Endodermal cell (in vitro differentiated cells): Measurements from ENCODE around the gene HNRNPL. TPM values are rescaled to one million over a fixed set of nuclear protein-coding genes. Genes with fewer than 3 reads are reported as not detected.

ENCODE experiments used
- DNase-seq: peaks from one replicate; pipeline ENCODE4 v3.0.0-alpha.2; 2017
- H3K27ac ChIP-seq: 2 replicates; pipeline ENCODE4 v1.5.1; 2013; ENCODE audit warnings: mild to moderate bottlenecking, low read depth, low read length, moderate library complexity
- H3K27me3 ChIP-seq: 2 replicates; pipeline ENCODE4 v1.6.1; 2013; ENCODE audit warnings: mild to moderate bottlenecking, low read length, moderate library complexity; ENCODE audit not compliant: insufficient read depth, control insufficient read depth, poor library complexity, severe bottlenecking
- H3K36me3 ChIP-seq: 2 replicates; pipeline ENCODE4 v1.7.0; 2013; ENCODE audit warnings: mild to moderate bottlenecking, low read length, moderate library complexity; ENCODE audit not compliant: control insufficient read depth, insufficient read depth
- H3K4me1 ChIP-seq: one replicate; pipeline ENCODE4 v1.7.0; 2013; ENCODE audit warnings: low read length; ENCODE audit not compliant: control insufficient read depth, insufficient read depth
- H3K4me3 ChIP-seq: 2 replicates; pipeline ENCODE4 v1.5.1; 2013; ENCODE audit warnings: mild to moderate bottlenecking, low read length, moderate library complexity
- H3K9ac ChIP-seq: 2 replicates; pipeline ENCODE4 v1.6.1; 2013; ENCODE audit warnings: mild to moderate bottlenecking, low read length, moderate library complexity; ENCODE audit not compliant: poor library complexity, severe bottlenecking; ENCODE audit errors: extremely low read depth
- H3K9me3 ChIP-seq: 2 replicates; pipeline ENCODE4 v1.6.1; 2013; ENCODE audit warnings: mild to moderate bottlenecking, low read length, moderate library complexity; ENCODE audit not compliant: control insufficient read depth
- H3K27ac Mint-ChIP-seq: 2 replicates; pipeline ENCODE4 v1.8.0; 2020; ENCODE audit warnings: mixed read lengths
- H3K27me3 Mint-ChIP-seq: 2 replicates; pipeline ENCODE4 v1.8.0; 2021; ENCODE audit warnings: mild to moderate bottlenecking, mixed read lengths; ENCODE audit not compliant: insufficient read depth
- H3K36me3 Mint-ChIP-seq: 2 replicates; pipeline ENCODE4 v1.8.0; 2020; ENCODE audit warnings: low read depth, mixed read lengths
- H3K4me1 Mint-ChIP-seq: 2 replicates; pipeline ENCODE4 v1.8.0; 2020; ENCODE audit warnings: mixed read lengths
- H3K4me3 Mint-ChIP-seq: 2 replicates; pipeline ENCODE4 v1.8.0; 2020; ENCODE audit warnings: mild to moderate bottlenecking, moderate library complexity, mixed read lengths
- H3K9me3 Mint-ChIP-seq: 2 replicates; pipeline ENCODE4 v1.8.0; 2020; ENCODE audit warnings: mild to moderate bottlenecking, mixed read lengths
- CTCF ChIP-seq: fragments of 200-600 bp; sonication (generic); conservative IDR thresholded peaks from 2 replicates; pipeline ENCODE4 v1.5.0; 2021; ENCODE audit warnings: antibody characterized with exemption, mild to moderate bottlenecking
- WGBS, 2 experiments: methylation state at CpG; one replicate each; pipeline versions ENCODE4 v1.1.5 to v1.1.7; 2013; ENCODE audit warnings: missing lambda C conversion rate in 2 of 2, mixed read lengths in 1 of 2; ENCODE audit not compliant: insufficient coverage in 1 of 2, insufficient read length in 1 of 2; 5-methylcytosine and 5-hydroxymethylcytosine counted together
- total RNA-seq, 2 donors: library from RNA; stranded (reverse); fragmentation: NEBNext Ultra II Directional in 1 of 2; extraction: Animal tissue kit (Norgen Biotek cat#: 25700) in 1 of 2; gene quantifications; 2 replicates in 1 of 2; 3 replicates in 1 of 2; pipeline ENCODE4 v1.2.1, GENCODE V29; 2021

Gene HNRNPL
- total RNA-seq, 2 donors from 2014 or later, result 607 to 646 TPM

- no peak for TF ChIP-seq CTCF
- Histone ChIP-seq H3K4me1 (no peaks in the 10 kb centered on the region), H3K9me3 (no peaks in the 10 kb centered on the region), H3K27ac (no peak overlapping the region), H3K9ac (no peak overlapping the region), H3K36me3 (no peaks in the 10 kb centered on the region), H3K4me3 (no peak overlapping the region), H3K27me3 (no peaks in the 10 kb centered on the region)
- Mint-ChIP-seq H3K4me3 (no peak overlapping the region), H3K9me3 (peaks cover 13% of the 10 kb centered on the region), H3K4me1 (peaks cover 5% of the 10 kb centered on the region), H3K27ac (no peak overlapping the region), H3K36me3 (no peaks in the 10 kb centered on the region), H3K27me3 (no peaks in the 10 kb centered on the region)
- 0 to 50% methylated on average over 1 to 2 of the region's 2 CpGs for WGBS, 2 experiments
- no peak for DNase-seq
Observed at GRCh38 chr19:38796154-38796553, 53.6 kb downstream of the HNRNPL start.

- H3K4me3 ChIP-seq, result no peak overlapping the region
Observed at GRCh38 chr19:38795549-38795948, 54.2 kb downstream of the HNRNPL start.

GRCh38 chr19:38793671-38794070 is 56.1 kb downstream of the HNRNPL start:
- Mint-ChIP-seq H3K27ac (no peak overlapping the region), H3K27me3 (no peaks in the 10 kb centered on the region), H3K36me3 (no peaks in the 10 kb centered on the region), H3K9me3 (peaks cover 9% of the 10 kb centered on the region), H3K4me3 (no peak overlapping the region), H3K4me1 (peaks cover 6% of the 10 kb centered on the region)
- Histone ChIP-seq H3K27me3 (no peaks in the 10 kb centered on the region), H3K36me3 (no peaks in the 10 kb centered on the region), H3K9ac (no peak overlapping the region), H3K9me3 (no peaks in the 10 kb centered on the region), H3K27ac (no peak overlapping the region), H3K4me3 (no peak overlapping the region), H3K4me1 (no peaks in the 10 kb centered on the region)
- TF ChIP-seq CTCF, result no peak
- WGBS, 2 experiments, result 86 to 97% methylated on average over 3 to 5 of the region's 5 CpGs
- no peak for DNase-seq

More at GRCh38 chr19:38795549-38795948, 54.2 kb downstream of the HNRNPL start:
- no peaks in the 10 kb centered on the region for H3K36me3 ChIP-seq
- H3K9me3 ChIP-seq, result no peaks in the 10 kb centered on the region
- Mint-ChIP-seq H3K4me3 (no peak overlapping the region), H3K9me3 (peaks cover 13% of the 10 kb centered on the region), H3K4me1 (peaks cover 5% of the 10 kb centered on the region), H3K27me3 (no peaks in the 10 kb centered on the region), H3K36me3 (no peaks in the 10 kb centered on the region), H3K27ac (no peak overlapping the region)
- no peak for TF ChIP-seq CTCF
- H3K9ac ChIP-seq, result no peak overlapping the region
- H3K27me3 ChIP-seq, result no peaks in the 10 kb centered on the region
- 94 to 100% methylated on average over 2 to 4 of the region's 4 CpGs for WGBS, 2 experiments
- DNase-seq, result no peak
- no peak overlapping the region for H3K27ac ChIP-seq
- H3K4me1 ChIP-seq, result no peaks in the 10 kb centered on the region
